PC-3 (cell line): Measurements from ENCODE around the gene MAD1L1.

ENCODE experiments used
- CTCF ChIP-seq: fragments of 300-600 bp; sonication (generic); conservative IDR thresholded peaks from 2 replicates; pipeline ENCODE4 v1.5.1; 2017; ENCODE audit warnings: antibody characterized with exemption, low read depth, mild to moderate bottlenecking, low read length
- EZH2 ChIP-seq: fragments of 300-600 bp; sonication (generic); IDR thresholded peaks from one replicate; pipeline ENCODE4 v1.6.1; 2017; ENCODE audit warnings: antibody characterized with exemption, mild to moderate bottlenecking, low read length; ENCODE audit not compliant: unreplicated experiment
- EZH2phosphoT487 ChIP-seq: fragments of 300-600 bp; sonication (generic); IDR thresholded peaks from 2 replicates; pipeline ENCODE4 v1.6.1; 2018; ENCODE audit warnings: mild to moderate bottlenecking, antibody characterized with exemption, low read length, borderline replicate concordance

DNA sequence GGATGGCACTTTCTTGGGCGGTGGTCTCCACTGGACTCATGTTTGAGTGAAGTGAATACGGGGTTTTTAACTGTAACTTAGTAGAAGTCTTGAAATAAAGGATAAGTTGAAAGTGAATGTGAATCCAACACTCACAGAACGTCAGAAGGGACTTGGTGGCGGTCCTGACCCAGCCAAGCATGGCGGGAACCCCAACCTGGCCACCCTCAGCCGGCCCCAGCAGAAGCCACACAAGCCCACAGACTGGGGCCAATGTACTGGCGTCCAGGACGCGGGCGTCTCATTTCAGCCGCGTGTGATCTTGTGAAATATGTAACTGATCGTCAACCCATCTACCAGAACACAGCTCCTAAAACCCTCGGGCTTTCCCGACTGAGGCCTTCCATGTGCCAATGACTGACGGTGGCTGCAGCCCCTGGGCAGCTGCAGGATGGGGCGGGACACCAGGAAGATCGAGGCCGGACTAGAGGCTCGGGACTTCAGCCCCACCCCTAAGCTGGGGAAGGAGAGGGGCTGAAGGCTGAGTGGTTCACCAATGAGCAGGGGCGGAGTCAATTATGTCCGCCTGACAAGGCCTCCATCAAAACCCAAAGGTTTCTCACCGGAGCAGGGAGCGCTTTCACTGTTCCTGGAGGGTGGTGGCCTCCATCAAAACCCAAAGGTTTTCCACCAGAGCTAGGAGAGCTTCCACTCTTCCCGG is 161.5 kb downstream of the MAD1L1 start:
- TF ChIP-seq CTCF = no peak
- no peak for TF ChIP-seq EZH2phosphoT487
- TF ChIP-seq EZH2 = no peak
